Left cardiac atrium (tissue), 4 donors: ENCODE measurements around the gene PLEKHO1. TPM values are rescaled to one million over a fixed set of nuclear protein-coding genes. Genes with fewer than 3 reads are reported as not detected.
"Not testable (repeated sequence)": the region's sequence is repeated elsewhere in the genome, so short reads cannot be mapped to it uniquely, and the experiment has no call there.

ENCODE experiments used
- ATAC-seq, 2 donors: fragments of 200-7000 bp; cut with Tn5 transposase; one replicate each; pipeline ENCODE4 v1.9.1; 2020; ENCODE audit warnings: mild to moderate bottlenecking in 2 of 2, moderate library complexity in 2 of 2
- DNase-seq: peaks from one replicate; pipeline ENCODE4 v3.0.0-alpha.2; 2020
- intact Hi-C, 2 donors: fragments of 100-400 bp; cut with DNase I; formaldehyde crosslinking; loops; one replicate each; pipeline versions ENCODE4 v1.14.1 to v1.15.1; 2022 to 2023
- total RNA-seq, 2 donors: library from RNA; stranded (reverse); fragmentation: NEBNext Ultra II Directional; extraction: Animal tissue kit (Norgen Biotek cat#: 25700); gene quantifications; one replicate each; pipeline ENCODE4 v1.2.1, GENCODE V29; 2021
- donor health status: DM: no; HTN: yes; CAD: no.
- donor health status: DM: no; HTN: yes; CAD: no; lungs with severe emphysema.
- donor health status: DM: yes; HTN: yes; CAD: no.
- donor health status: Dilated cardiomyopathy.

PLEKHO1 gene
- total RNA-seq, 2 donors from 2014 or later = 30.2 to 42.8 TPM

GRCh38 chr1:150207281-150207971, 57.7 kb downstream of the PLEKHO1 start:
- ATAC-seq = no peak
- DNase-seq = no peak
- intact Hi-C loops = no loop called here

GRCh38 chr1:150208460-150208859, 58.7 kb downstream of the PLEKHO1 start:
- DNase-seq, intact Hi-C loops, ATAC-seq: not testable (repeated sequence)

Other genes with a start within 250 kb of the PLEKHO1 start
- gene SV2A, start 232.1 kb upstream of the PLEKHO1 start, total RNA-seq = 1 to 10 TPM in 1 of 2 donors, under 1 TPM in 1; 0.71 to 1.5 TPM
- gene SF3B4, start 222.1 kb upstream of the PLEKHO1 start, total RNA-seq = 10 to 100 TPM; 25.4 to 30.7 TPM
- gene MTMR11, start 213.0 kb upstream of the PLEKHO1 start, total RNA-seq = 1 to 10 TPM; 3.9 to 6.0 TPM
- 10 to 100 TPM; 20.3 to 21.4 TPM for gene OTUD7B, start 139.2 kb upstream of the PLEKHO1 start, total RNA-seq
- gene VPS45, start 82.1 kb upstream of the PLEKHO1 start, total RNA-seq = 10 to 100 TPM; 39.3 to 40.2 TPM
- 10 to 100 TPM; 25.5 to 38.1 TPM for gene ANP32E, start 86.2 kb downstream of the PLEKHO1 start, total RNA-seq
- gene CA14, start 107.9 kb downstream of the PLEKHO1 start, total RNA-seq = 1 to 10 TPM; 5.7 to 8.7 TPM
- 10 to 100 TPM; 64.3 to 93.1 TPM for gene APH1A, start 119.1 kb downstream of the PLEKHO1 start, total RNA-seq
- 10 to 100 TPM; 10.1 to 14.0 TPM for gene C1orf54, start 122.9 kb downstream of the PLEKHO1 start, total RNA-seq
- 10 to 100 TPM in 1 of 2 donors, 1 to 10 TPM in 1; 9.8 to 14.1 TPM for gene CIART, start 132.6 kb downstream of the PLEKHO1 start, total RNA-seq
- gene MRPS21, start 143.9 kb downstream of the PLEKHO1 start, total RNA-seq = 10 to 100 TPM; 72.6 to 74.3 TPM
- 10 to 100 TPM; 22.1 to 25.1 TPM for gene PRPF3, start 171.6 kb downstream of the PLEKHO1 start, total RNA-seq
- gene RPRD2, start 214.2 kb downstream of the PLEKHO1 start, total RNA-seq = 10 to 100 TPM; 22.5 to 24.3 TPM